NCI-H345 treated with DMSO at 0.1 percent for 48 hours (cell line): ENCODE results near the gene UGT1A9.

Experiments
- DNase-seq: peaks from one replicate; lab custom pipeline; 2025; ENCODE audit not compliant: unreplicated experiment; lab: John Stamatoyannopoulos, UW

UGT1A9 gene

GRCh38 chr2:233816334-233816733, 144.6 kb downstream of the UGT1A9 start:
- no peak for DNase-seq

- no peak for DNase-seq
Observed at GRCh38 chr2:233816771-233817170, 145.1 kb downstream of the UGT1A9 start.

GRCh38 chr2:233817361-233817911, 145.7 kb downstream of the UGT1A9 start:
- DNase-seq = no peak

GRCh38 chr2:233817995-233818638, 146.4 kb downstream of the UGT1A9 start:
- DNase-seq = no peak

- DNase-seq = no peak
Observed at GRCh38 chr2:233818639-233819621, 147.2 kb downstream of the UGT1A9 start.

- no peak for DNase-seq
Observed at GRCh38 chr2:233819884-233820773, 148.4 kb downstream of the UGT1A9 start.

GRCh38 chr2:233820774-233821105, 149.0 kb downstream of the UGT1A9 start:
- no peak for DNase-seq

GRCh38 chr2:233821196-233821595, 149.5 kb downstream of the UGT1A9 start:
- DNase-seq = no peak

GRCh38 chr2:233821709-233822100, 150.0 kb downstream of the UGT1A9 start:
- no peak for DNase-seq

- DNase-seq = no peak
Observed at GRCh38 chr2:233822101-233822771, 150.5 kb downstream of the UGT1A9 start.
